ENCODE results near the gene CMTM6.

DNA sequence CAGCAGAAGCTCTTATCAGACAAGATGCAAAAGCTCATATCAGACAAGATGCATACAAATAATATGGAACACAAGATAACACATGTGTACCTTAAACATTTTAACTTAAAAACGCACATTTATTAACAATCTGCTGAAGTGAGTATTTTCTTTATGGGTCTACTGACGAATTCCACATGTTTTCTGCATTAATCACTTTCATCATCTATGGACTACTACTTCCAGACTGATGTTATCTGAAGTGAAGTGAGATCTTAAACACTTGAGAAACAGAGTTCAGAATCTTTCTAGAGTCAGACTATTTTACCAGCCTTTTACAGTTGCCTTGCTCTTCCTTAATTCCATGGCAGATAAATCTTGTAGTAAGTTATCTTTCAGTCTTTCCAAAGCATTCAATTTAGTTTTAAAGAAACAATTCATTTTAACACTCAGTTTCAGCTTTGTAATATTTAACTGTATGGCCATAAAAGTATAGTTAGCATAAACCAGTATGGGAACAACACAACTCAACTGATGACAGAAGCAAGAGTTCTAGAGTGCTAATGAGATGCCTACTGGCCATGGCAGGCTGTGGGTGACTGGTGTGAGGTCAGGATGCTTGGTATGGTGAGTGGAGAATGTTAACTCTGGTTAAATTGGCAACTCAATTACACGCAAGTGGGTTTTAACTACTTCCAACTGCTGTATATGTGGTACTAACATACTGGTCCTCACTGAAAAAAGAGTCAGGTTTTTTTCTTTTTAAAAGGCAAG, 9.8 kb downstream of the CMTM6 start:
- TF ChIP-seq, protein P1, sequence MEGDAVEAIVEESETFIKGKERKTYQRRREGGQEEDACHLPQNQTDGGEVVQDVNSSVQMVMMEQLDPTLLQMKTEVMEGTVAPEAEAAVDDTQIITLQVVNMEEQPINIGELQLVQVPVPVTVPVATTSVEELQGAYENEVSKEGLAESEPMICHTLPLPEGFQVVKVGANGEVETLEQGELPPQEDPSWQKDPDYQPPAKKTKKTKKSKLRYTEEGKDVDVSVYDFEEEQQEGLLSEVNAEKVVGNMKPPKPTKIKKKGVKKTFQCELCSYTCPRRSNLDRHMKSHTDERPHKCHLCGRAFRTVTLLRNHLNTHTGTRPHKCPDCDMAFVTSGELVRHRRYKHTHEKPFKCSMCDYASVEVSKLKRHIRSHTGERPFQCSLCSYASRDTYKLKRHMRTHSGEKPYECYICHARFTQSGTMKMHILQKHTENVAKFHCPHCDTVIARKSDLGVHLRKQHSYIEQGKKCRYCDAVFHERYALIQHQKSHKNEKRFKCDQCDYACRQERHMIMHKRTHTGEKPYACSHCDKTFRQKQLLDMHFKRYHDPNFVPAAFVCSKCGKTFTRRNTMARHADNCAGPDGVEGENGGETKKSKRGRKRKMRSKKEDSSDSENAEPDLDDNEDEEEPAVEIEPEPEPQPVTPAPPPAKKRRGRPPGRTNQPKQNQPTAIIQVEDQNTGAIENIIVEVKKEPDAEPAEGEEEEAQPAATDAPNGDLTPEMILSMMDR (optimal IDR thresholded peaks at IDR 0.05 in 1 of 3, IDR thresholded peaks at IDR 0.05 in 1 of 3, conservative IDR thresholded peaks at IDR 0.05 in 1 of 3; ENCODE audit: extremely low read depth in 1 of 3, insufficient read depth in 2 of 3, low read length in 3 of 3): no peak
- no peak for TF ChIP-seq EZH2 (IDR thresholded peaks at IDR 0.05; ENCODE audit: low read length)
